GM11168 (cell line): ENCODE measurements around the gene ARHGAP6.

Source experiments
- in situ Hi-C: fragments of 300-500 bp; cut with MboI; formaldehyde crosslinking; loops from one replicate; pipeline ENCODE4 v1.12.0; 2022; ENCODE audit warnings: low sequenced_read_pairs; ENCODE audit not compliant: unreplicated experiment

Gene ARHGAP6

GRCh38 chrX:11341274-11342201, 324.2 kb downstream of the ARHGAP6 start:
- in situ Hi-C loops, result no loop called here

- in situ Hi-C loops, result no loop called here
Observed at GRCh38 chrX:11337292-11338009, 328.3 kb downstream of the ARHGAP6 start.

GRCh38 chrX:11336201-11336600, 329.5 kb downstream of the ARHGAP6 start:
- in situ Hi-C loops, result no loop called here

- in situ Hi-C loops, result no loop called here
Observed at GRCh38 chrX:11334165-11334564, 331.6 kb downstream of the ARHGAP6 start.

- in situ Hi-C loops, result no loop called here
Observed at GRCh38 chrX:11331788-11332187, 333.9 kb downstream of the ARHGAP6 start.

- in situ Hi-C loops, result no loop called here
Observed at GRCh38 chrX:11329021-11329420, 336.7 kb downstream of the ARHGAP6 start.

- in situ Hi-C loops, result no loop called here
Observed at GRCh38 chrX:11328134-11328533, 337.6 kb downstream of the ARHGAP6 start.

GRCh38 chrX:11321986-11322385, 343.7 kb downstream of the ARHGAP6 start:
- in situ Hi-C loops, result no loop called here

GRCh38 chrX:11319806-11320520, 345.8 kb downstream of the ARHGAP6 start:
- in situ Hi-C loops, result no loop called here

- in situ Hi-C loops, result no loop called here
Observed at GRCh38 chrX:11311706-11312105, 354.0 kb downstream of the ARHGAP6 start.

GRCh38 chrX:11309220-11309619, 356.5 kb downstream of the ARHGAP6 start:
- in situ Hi-C loops, result no loop called here

GRCh38 chrX:11305641-11306040, 360.1 kb downstream of the ARHGAP6 start:
- in situ Hi-C loops, result no loop called here

- in situ Hi-C loops, result no loop called here
Observed at GRCh38 chrX:11304829-11305228, 360.9 kb downstream of the ARHGAP6 start.

GRCh38 chrX:11298600-11298999, 367.1 kb downstream of the ARHGAP6 start:
- in situ Hi-C loops, result no loop called here

GRCh38 chrX:11296051-11296450, 369.7 kb downstream of the ARHGAP6 start:
- in situ Hi-C loops, result no loop called here

GRCh38 chrX:11293113-11293512, 372.6 kb downstream of the ARHGAP6 start, which contains the start of gene AMELX:
Gene AMELX, plus strand, starts transcription at chrX:11293413. Its CDS starts 1,376 bp downstream, at chrX:11294789.
- in situ Hi-C loops, result no loop called here

- in situ Hi-C loops, result no loop called here
Observed at GRCh38 chrX:11290416-11291102, 375.2 kb downstream of the ARHGAP6 start.

- in situ Hi-C loops, result no loop called here
Observed at GRCh38 chrX:11287505-11287904, 378.2 kb downstream of the ARHGAP6 start.

GRCh38 chrX:11285651-11286050, 380.1 kb downstream of the ARHGAP6 start:
- in situ Hi-C loops, result no loop called here

- in situ Hi-C loops, result no loop called here
Observed at GRCh38 chrX:11282043-11282442, 383.7 kb downstream of the ARHGAP6 start.
